Body of pancreas (tissue), 4 donors: Measurements from ENCODE around the gene GABRG3. TPM values are rescaled to one million over a fixed set of nuclear protein-coding genes. Genes with fewer than 3 reads are reported as not detected.

Source experiments
- ATAC-seq: fragments of 150-250 bp; one replicate; pipeline ENCODE4 v1.9.1; 2016
- DNase-seq, 4 donors: peaks; one replicate each; pipeline ENCODE4 v3.0.0-alpha.2; 2019
- H3K27ac ChIP-seq, 4 donors: fragments of 200-600 bp; sonication (generic); 1 replicate in 3 of 4; 2 replicates in 1 of 4; pipeline versions ENCODE4 v1.5.1 to v1.6.1; 2016 to 2019; ENCODE audit warnings: mild to moderate bottlenecking in 1 of 4, mixed read lengths in 1 of 4, moderate library complexity in 1 of 4
- H3K27me3 ChIP-seq, 2 donors: fragments of 200-600 bp; sonication (generic); one replicate each; pipeline ENCODE4 v1.6.0; 2016; ENCODE audit warnings: mild to moderate bottlenecking in 1 of 2
- H3K36me3 ChIP-seq, 2 donors: fragments of 200-600 bp; sonication (generic); replicated peaks in 1 of 2; 2 replicates each; pipeline ENCODE4 v1.5.1; 2016; ENCODE audit warnings: low read depth in 2 of 2; ENCODE audit not compliant: insufficient read depth in 1 of 2
- H3K4me1 ChIP-seq: fragments of 200-600 bp; sonication (generic); one replicate; pipeline ENCODE4 v1.6.0; 2016
- H3K4me3 ChIP-seq, 2 donors: fragments of 200-600 bp; sonication (generic); 1 replicate in 1 of 2; 2 replicates in 1 of 2; pipeline ENCODE4 v1.5.1; 2016 to 2019
- H3K9me3 ChIP-seq, 3 donors: fragments of 200-600 bp; sonication (generic); 1 replicate in 2 of 3; 2 replicates in 1 of 3; pipeline ENCODE4 v1.5.1; 2016
- CTCF ChIP-seq, 7 experiments: fragments of 450-650 bp in 4 of 7; fragments of 200-600 bp in 3 of 7; sonication (generic) in 3 of 7; IDR thresholded peaks; one replicate each; pipeline ENCODE4 v1.5.1; 2016 to 2019; ENCODE audit warnings: antibody characterized with exemption in 7 of 7
- POLR2A ChIP-seq, 3 donors: fragments of 450-650 bp; IDR thresholded peaks; one replicate each; pipeline ENCODE4 v1.6.1; 2016; ENCODE audit warnings: antibody characterized with exemption in 3 of 3, mild to moderate bottlenecking in 2 of 3
- WGBS, 2 donors: methylation state at CpG; one replicate each; pipeline ENCODE4 v1.1.5; 2017; 5-methylcytosine and 5-hydroxymethylcytosine counted together
- intact Hi-C: fragments of 100-400 bp; cut with DNase I; formaldehyde crosslinking; loops from one replicate; pipeline ENCODE4 v1.15.1; 2023
- total RNA-seq, 2 donors: library from RNA; depleted of rRNA; stranded (reverse); fragments of >200 nt; gene quantifications; one replicate each; pipeline ENCODE4 v1.1.0, GENCODE V29; 2016

Gene GABRG3
- total RNA-seq, 2 donors from 2014 or later = not detected

DNA sequence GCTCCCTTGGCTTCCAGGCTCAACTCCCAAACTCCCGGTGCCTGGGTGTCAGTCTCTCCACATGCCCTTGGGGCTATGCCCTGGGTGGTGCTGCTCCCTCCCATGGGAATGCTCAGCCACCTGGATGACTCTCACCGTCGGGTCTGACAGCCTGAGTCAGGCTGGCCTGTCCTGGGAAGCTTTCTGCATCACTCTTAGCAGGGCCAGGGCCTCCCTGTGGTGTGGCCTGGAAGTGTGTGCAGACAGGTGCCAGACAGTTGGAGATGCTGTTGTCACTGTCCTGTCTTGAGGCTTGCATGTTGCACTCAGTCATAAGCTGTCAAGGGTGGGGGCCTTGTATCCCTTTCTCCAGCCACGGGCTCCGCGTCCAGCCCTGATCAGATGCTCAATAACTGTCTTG is 71.7 kb downstream of the GABRG3 start:
- TF ChIP-seq CTCF (IDR thresholded peaks at IDR 0.05) (no peak), POLR2A (IDR thresholded peaks at IDR 0.05) (no peak)
- Histone ChIP-seq H3K27me3 (no peaks in the 10 kb centered on the region), H3K27ac (no peak overlapping the region), H3K9me3 (no peaks in the 10 kb centered on the region), H3K4me3 (no peak overlapping the region), H3K36me3 (no peaks in the 10 kb centered on the region), H3K4me1 (no peaks in the 10 kb centered on the region)
- ATAC-seq (no peak), DNase-seq (no peak)
- WGBS, 2 donors = 60 to 70% methylated on average over 6 of the region's 6 CpGs
- intact Hi-C loops = no loop called here

- no peak for DNase-seq
- H3K27ac ChIP-seq = no peak overlapping the region
- H3K9me3 ChIP-seq = no peaks in the 10 kb centered on the region
- H3K27me3 ChIP-seq = no peaks in the 10 kb centered on the region
- H3K4me3 ChIP-seq = no peak overlapping the region
- intact Hi-C loops = no loop called here
- ATAC-seq = no peak
- TF ChIP-seq POLR2A (IDR thresholded peaks at IDR 0.05) = no peak
- no peak for TF ChIP-seq CTCF (IDR thresholded peaks at IDR 0.05)
- 66 to 69% methylated on average over 6 of the region's 6 CpGs for WGBS, 2 donors
- H3K36me3 ChIP-seq = no peaks in the 10 kb centered on the region
- no peaks in the 10 kb centered on the region for H3K4me1 ChIP-seq
Measured at GRCh38 chr15:27043770-27044169, 72.8 kb downstream of the GABRG3 start.

DNA sequence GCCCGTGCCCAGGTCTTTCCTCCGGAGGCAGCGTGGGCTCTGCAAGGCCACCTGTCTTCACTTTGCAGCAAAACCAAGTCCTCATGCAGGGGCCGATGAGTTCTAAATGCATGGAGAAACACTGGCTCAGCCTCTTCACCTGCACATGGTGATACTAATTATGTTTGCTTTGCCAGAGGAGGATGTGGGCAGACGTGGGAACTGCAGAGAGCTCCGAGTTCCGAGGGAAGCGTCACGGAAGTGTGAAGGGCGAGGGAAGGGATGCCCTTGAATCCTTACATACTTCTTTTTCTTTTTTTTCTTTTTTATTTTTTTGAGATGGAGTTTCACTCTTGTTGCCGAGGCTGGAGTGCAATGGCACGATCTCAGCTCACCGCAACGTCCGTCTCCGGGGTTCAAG is 74.8 kb downstream of the GABRG3 start:
- no peaks in the 10 kb centered on the region for H3K27me3 ChIP-seq
- H3K9me3 ChIP-seq = no peaks in the 10 kb centered on the region
- no peak overlapping the region for H3K27ac ChIP-seq
- WGBS, 2 donors = 71 to 74% methylated on average over 16 of the region's 16 CpGs
- no peak for TF ChIP-seq POLR2A (IDR thresholded peaks at IDR 0.05)
- no peak for TF ChIP-seq CTCF (IDR thresholded peaks at IDR 0.05)
- ATAC-seq = no peak
- H3K4me1 ChIP-seq = no peaks in the 10 kb centered on the region
- no peaks in the 10 kb centered on the region for H3K36me3 ChIP-seq
- H3K4me3 ChIP-seq = no peak overlapping the region
- no peak for DNase-seq
- intact Hi-C loops = no loop called here

DNA sequence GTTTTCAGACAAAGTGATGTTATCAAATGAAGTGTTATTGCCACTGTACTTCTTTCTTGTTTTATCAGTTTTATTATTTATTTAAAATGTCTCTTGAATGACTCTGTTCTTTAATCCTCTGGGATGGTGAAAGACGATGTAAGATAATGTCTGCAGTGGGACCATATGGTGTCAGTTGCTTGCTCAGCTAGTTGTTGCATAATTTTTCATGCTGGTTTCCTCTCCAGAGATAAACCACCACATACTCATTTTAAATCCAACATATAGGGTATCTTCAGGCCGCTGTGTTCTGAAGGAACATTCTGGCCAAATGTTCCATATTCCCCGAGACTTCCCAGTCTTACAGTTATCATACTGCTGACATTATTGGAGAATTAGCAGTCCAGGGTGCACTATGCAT is 75.9 kb downstream of the GABRG3 start:
- Histone ChIP-seq H3K4me3 (no peak overlapping the region), H3K9me3 (no peaks in the 10 kb centered on the region), H3K4me1 (no peaks in the 10 kb centered on the region), H3K27me3 (no peaks in the 10 kb centered on the region), H3K36me3 (no peaks in the 10 kb centered on the region), H3K27ac (no peak overlapping the region)
- WGBS, 2 donors = 56 to 61% methylated on average over 3 of the region's 3 CpGs
- no peak for TF ChIP-seq POLR2A (IDR thresholded peaks at IDR 0.05)
- TF ChIP-seq CTCF (IDR thresholded peaks at IDR 0.05) = no peak
- DNase-seq (no peak), ATAC-seq (no peak)
- intact Hi-C loops = no loop called here

GRCh38 chr15:27050163-27050562 is 79.2 kb downstream of the GABRG3 start:
- no peak overlapping the region for H3K27ac ChIP-seq
- intact Hi-C loops = loop anchor here (10.0 kb wide), 2 partner anchors 65 to 305 kb away; no protein-coding TSS in a partner anchor
- WGBS, 2 donors = 32 to 43% methylated on average over 4 of the region's 4 CpGs
- DNase-seq (no peak), ATAC-seq (no peak)
- TF ChIP-seq CTCF (IDR thresholded peaks at IDR 0.05) (no peak), POLR2A (IDR thresholded peaks at IDR 0.05) (no peak)
- H3K36me3 ChIP-seq = no peaks in the 10 kb centered on the region
- no peaks in the 10 kb centered on the region for H3K4me1 ChIP-seq
- no peaks in the 10 kb centered on the region for H3K9me3 ChIP-seq
- no peak overlapping the region for H3K4me3 ChIP-seq
- no peaks in the 10 kb centered on the region for H3K27me3 ChIP-seq
